CD8-positive, alpha-beta memory T cell (primary cell): Measurements from ENCODE around the gene CORO2B. TPM values are rescaled to one million over a fixed set of nuclear protein-coding genes. Genes with fewer than 3 reads are reported as not detected.
"Not testable (repeated sequence)": the region's sequence is repeated elsewhere in the genome, so short reads cannot be mapped to it uniquely, and the experiment has no call there.

Experiments
- CTCF ChIA-PET: fragments of 350-600 bp; sonication (Branson Sonifier 250); formaldehyde crosslinking; loops from one replicate; lab custom pipeline; 2021; ENCODE audit warnings: antibody characterized with exemption; lab: Charles Lee
- POLR2A ChIA-PET: fragments of 350-600 bp; sonication (Branson Sonifier 250); formaldehyde crosslinking; loops from one replicate; lab custom pipeline; 2021; ENCODE audit warnings: antibody characterized with exemption; lab: Charles Lee
- DNase-seq, 5 donors: peaks; one replicate each; pipeline versions ENCODE4 v3.0.0 to v3.0.0-alpha.2; 2020 to 2022; ENCODE audit warnings: mixed read lengths in 1 of 5
- H3K27ac ChIP-seq: one replicate; pipeline ENCODE4 v1.7.0; 2013; ENCODE audit warnings: low read depth, mild to moderate bottlenecking, low read length, moderate library complexity
- H3K27me3 ChIP-seq: 2 replicates; pipeline ENCODE4 v1.7.0; 2013; ENCODE audit warnings: low read length, mild to moderate bottlenecking; ENCODE audit not compliant: insufficient read depth, poor library complexity, severe bottlenecking
- H3K36me3 ChIP-seq: 2 replicates; pipeline ENCODE4 v1.7.0; 2013; ENCODE audit warnings: mild to moderate bottlenecking, low read length, moderate library complexity; ENCODE audit not compliant: insufficient read depth
- H3K4me1 ChIP-seq: 2 replicates; pipeline ENCODE4 v1.7.0; 2013; ENCODE audit warnings: mild to moderate bottlenecking, low read length, moderate library complexity; ENCODE audit not compliant: insufficient read depth
- H3K4me3 ChIP-seq: 2 replicates; pipeline ENCODE4 v1.7.0; 2013; ENCODE audit warnings: mild to moderate bottlenecking, low read length
- H3K9me3 ChIP-seq: 2 replicates; pipeline ENCODE4 v1.7.0; 2013; ENCODE audit warnings: mild to moderate bottlenecking, low read length
- H3K27ac Mint-ChIP-seq, 8 donors: one replicate each; pipeline ENCODE4 v1.8.0; 2020 to 2021; ENCODE audit warnings: mixed read lengths in 8 of 8, mild to moderate bottlenecking in 6 of 8, inconsistent platforms in 3 of 8, moderate library complexity in 3 of 8
- H3K27me3 Mint-ChIP-seq, 2 donors: one replicate each; pipeline ENCODE4 v1.8.0; 2020 to 2021; ENCODE audit warnings: mixed read lengths in 2 of 2, mild to moderate bottlenecking in 1 of 2, moderate library complexity in 1 of 2
- H3K36me3 Mint-ChIP-seq, 3 donors: one replicate each; pipeline ENCODE4 v1.8.0; 2020 to 2021; ENCODE audit warnings: mixed read lengths in 3 of 3, inconsistent platforms in 1 of 3, mild to moderate bottlenecking in 1 of 3
- H3K4me1 Mint-ChIP-seq, 3 donors: one replicate each; pipeline ENCODE4 v1.8.0; 2020 to 2021; ENCODE audit warnings: mixed read lengths in 3 of 3, inconsistent platforms in 1 of 3, mild to moderate bottlenecking in 1 of 3
- H3K4me3 Mint-ChIP-seq, 7 donors: one replicate each; pipeline ENCODE4 v1.8.0; 2020 to 2021; ENCODE audit warnings: mixed read lengths in 7 of 7, mild to moderate bottlenecking in 6 of 7, moderate library complexity in 4 of 7, inconsistent platforms in 2 of 7
- H3K9me3 Mint-ChIP-seq, 5 donors: one replicate each; pipeline ENCODE4 v1.8.0; 2020 to 2022; ENCODE audit warnings: mixed read lengths in 5 of 5, mild to moderate bottlenecking in 3 of 5, moderate library complexity in 2 of 5, inconsistent platforms in 1 of 5
- polyA plus RNA-seq: library from polyadenylated mRNA; unstranded; fragments of 300-500 nt; fragmentation: Illumina TruSeq; gene quantifications from one replicate; pipeline ENCODE4 v1.2.3, GENCODE V29; 2021
- total RNA-seq, 2 experiments: library from RNA; stranded (reverse); gene quantifications; one replicate each; pipeline ENCODE4 v1.2.3, GENCODE V29; 2021

CORO2B gene
- total and polyA plus RNA-seq, 3 experiments from 2014 or later = not detected

DNA sequence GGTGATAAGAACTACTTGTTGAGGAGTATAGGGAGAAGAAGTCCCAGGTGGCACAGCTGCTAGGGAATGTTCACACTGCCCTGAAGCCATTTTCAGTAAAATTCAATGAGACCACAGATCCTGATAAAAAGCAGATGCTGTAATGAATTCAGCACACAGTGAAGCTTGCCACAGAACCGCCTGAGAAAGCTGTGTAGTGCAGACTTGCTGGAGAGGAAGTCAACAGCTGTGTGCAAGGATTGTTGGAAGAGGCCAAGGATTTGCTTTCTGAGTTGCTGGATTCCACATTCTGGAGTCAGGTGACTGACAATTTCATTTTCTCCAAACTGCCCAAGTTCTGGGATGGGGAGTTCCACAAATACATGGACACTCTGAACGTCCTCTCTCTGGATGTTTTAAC lies 171.0 kb downstream of the CORO2B start:
- H3K9me3 Mint-ChIP-seq = no peaks in the 10 kb centered on the region
- no peak for DNase-seq
- H3K4me1 Mint-ChIP-seq = peaks cover 2 to 6% (median 6%) of the 10 kb centered on the region in 3 donors
- Histone ChIP-seq H3K27ac (no peak overlapping the region), H3K4me1 (no peaks in the 10 kb centered on the region), H3K4me3 (no peak overlapping the region), H3K36me3 (no peaks in the 10 kb centered on the region), H3K9me3 (no peaks in the 10 kb centered on the region), H3K27me3 (no peaks in the 10 kb centered on the region)
- ChIA-PET CTCF (no interaction called here), POLR2A (no interaction called here)
- H3K4me3 Mint-ChIP-seq = no peak overlapping the region
- H3K27me3 Mint-ChIP-seq = peaks cover 2 to 8% of the 10 kb centered on the region in 2 donors
- H3K36me3 Mint-ChIP-seq = peaks cover 0 to 1% (median 0%) of the 10 kb centered on the region in 3 donors
- no peak overlapping the region for H3K27ac Mint-ChIP-seq

- CTCF ChIA-PET = no interaction called here
- Histone ChIP-seq H3K36me3 (no peaks in the 10 kb centered on the region), H3K4me1 (no peaks in the 10 kb centered on the region), H3K9me3 (no peaks in the 10 kb centered on the region), H3K27me3 (no peaks in the 10 kb centered on the region), H3K4me3 (no peak overlapping the region), H3K27ac (no peak overlapping the region)
- no peaks in the 10 kb centered on the region for H3K9me3 Mint-ChIP-seq
- POLR2A ChIA-PET = no interaction called here
- peaks cover 4 to 9% (median 9%) of the 10 kb centered on the region in 3 donors for H3K4me1 Mint-ChIP-seq
- H3K27me3 Mint-ChIP-seq = peaks cover 2 to 21% of the 10 kb centered on the region in 2 donors
- peak overlapping the region in 1 of 8 donors; percentile 83 for H3K27ac Mint-ChIP-seq
- H3K36me3 Mint-ChIP-seq = peaks cover 0 to 6% (median 1%) of the 10 kb centered on the region in 3 donors
- DNase-seq = no peak
- H3K4me3 Mint-ChIP-seq = no peak overlapping the region
These were observed 172.8 kb downstream of the CORO2B start for GRCh38 chr15:68751622-68752021.

- peaks cover 8 to 39% of the 10 kb centered on the region in 2 donors for H3K27me3 Mint-ChIP-seq
- Histone ChIP-seq H3K36me3 (no peaks in the 10 kb centered on the region), H3K27me3 (no peaks in the 10 kb centered on the region), H3K27ac (no peak overlapping the region), H3K9me3 (no peaks in the 10 kb centered on the region), H3K4me3 (no peak overlapping the region), H3K4me1 (no peaks in the 10 kb centered on the region)
- DNase-seq = no peak
- peaks cover 0 to 6% (median 1%) of the 10 kb centered on the region in 3 donors for H3K36me3 Mint-ChIP-seq
- peaks cover 4 to 9% (median 9%) of the 10 kb centered on the region in 3 donors for H3K4me1 Mint-ChIP-seq
- ChIA-PET CTCF (no interaction called here), POLR2A (no interaction called here)
- H3K9me3 Mint-ChIP-seq = no peaks in the 10 kb centered on the region
- H3K4me3 Mint-ChIP-seq = no peak overlapping the region
- no peak overlapping the region for H3K27ac Mint-ChIP-seq
These were observed 176.9 kb downstream of the CORO2B start for GRCh38 chr15:68755731-68756130.

- DNase-seq, H3K9me3 ChIP-seq, POLR2A ChIA-PET, H3K9me3 Mint-ChIP-seq, H3K27ac Mint-ChIP-seq, H3K36me3 Mint-ChIP-seq, CTCF ChIA-PET, H3K4me1 Mint-ChIP-seq, H3K36me3 ChIP-seq, H3K4me3 ChIP-seq, H3K27me3 ChIP-seq, H3K4me3 Mint-ChIP-seq, H3K27ac ChIP-seq, H3K4me1 ChIP-seq: not testable (repeated sequence)
- H3K27me3 Mint-ChIP-seq = peaks cover 19 to 41% of the 10 kb centered on the region in 2 donors
These were observed 181.3 kb downstream of the CORO2B start for GRCh38 chr15:68759982-68760579.

DNA sequence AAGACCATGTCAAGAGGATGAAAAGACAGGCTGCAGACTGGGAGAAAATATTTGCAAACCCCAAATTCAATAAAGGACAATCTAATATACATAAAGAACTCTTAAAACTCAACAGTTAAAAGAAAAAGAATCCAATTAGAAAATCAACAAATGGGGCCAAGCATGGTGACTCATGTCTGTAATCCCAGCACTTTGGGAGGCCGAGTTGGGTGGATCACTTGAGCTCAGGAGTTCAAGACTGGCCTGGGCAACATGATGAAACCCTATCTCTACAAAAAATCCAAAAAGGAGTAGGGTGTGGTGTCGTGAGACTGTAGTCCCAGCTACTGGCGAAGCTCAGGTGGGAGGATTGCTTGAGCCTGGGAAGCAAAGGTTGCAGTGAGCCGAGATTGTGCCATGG lies 184.3 kb downstream of the CORO2B start:
- Histone ChIP-seq H3K4me1 (no peaks in the 10 kb centered on the region), H3K27ac (no peak overlapping the region), H3K4me3 (no peak overlapping the region), H3K36me3 (no peaks in the 10 kb centered on the region), H3K9me3 (no peaks in the 10 kb centered on the region), H3K27me3 (no peaks in the 10 kb centered on the region)
- DNase-seq = no peak
- Mint-ChIP-seq H3K36me3 (no peaks in the 10 kb centered on the region), H3K4me3 (no peak overlapping the region), H3K27me3 (peaks cover 19 to 37% of the 10 kb centered on the region in 2 donors), H3K27ac (no peak overlapping the region), H3K4me1 (no peaks in the 10 kb centered on the region), H3K9me3 (no peaks in the 10 kb centered on the region)
- ChIA-PET CTCF (no interaction called here), POLR2A (no interaction called here)

GRCh38 chr15:68764090-68764489 lies 185.3 kb downstream of the CORO2B start:
- H3K36me3 Mint-ChIP-seq = no peaks in the 10 kb centered on the region
- no peak overlapping the region for H3K27ac Mint-ChIP-seq
- POLR2A ChIA-PET = no interaction called here
- H3K4me1 ChIP-seq = no peaks in the 10 kb centered on the region
- no peak overlapping the region for H3K4me3 Mint-ChIP-seq
- no peak for DNase-seq
- H3K9me3 ChIP-seq = no peaks in the 10 kb centered on the region
- no peak overlapping the region for H3K27ac ChIP-seq
- no peaks in the 10 kb centered on the region for H3K4me1 Mint-ChIP-seq
- CTCF ChIA-PET = no interaction called here
- H3K4me3 ChIP-seq = no peak overlapping the region
- H3K27me3 ChIP-seq = no peaks in the 10 kb centered on the region
- peaks cover 16 to 36% of the 10 kb centered on the region in 2 donors for H3K27me3 Mint-ChIP-seq
- H3K36me3 ChIP-seq = no peaks in the 10 kb centered on the region
- H3K9me3 Mint-ChIP-seq = no peaks in the 10 kb centered on the region

GRCh38 chr15:68765602-68766368 lies 187.0 kb downstream of the CORO2B start:
- Mint-ChIP-seq H3K4me1 (no peaks in the 10 kb centered on the region), H3K9me3 (no peaks in the 10 kb centered on the region), H3K4me3 (no peak overlapping the region), H3K36me3 (no peaks in the 10 kb centered on the region), H3K27me3 (peaks cover 15 to 31% of the 10 kb centered on the region in 2 donors), H3K27ac (no peak overlapping the region)
- no peaks in the 10 kb centered on the region for H3K36me3 ChIP-seq
- no peak overlapping the region for H3K27ac ChIP-seq
- ChIA-PET CTCF (no interaction called here), POLR2A (no interaction called here)
- no peaks in the 10 kb centered on the region for H3K9me3 ChIP-seq
- no peaks in the 10 kb centered on the region for H3K27me3 ChIP-seq
- no peaks in the 10 kb centered on the region for H3K4me1 ChIP-seq
- no peak overlapping the region for H3K4me3 ChIP-seq
- DNase-seq = no peak

DNA sequence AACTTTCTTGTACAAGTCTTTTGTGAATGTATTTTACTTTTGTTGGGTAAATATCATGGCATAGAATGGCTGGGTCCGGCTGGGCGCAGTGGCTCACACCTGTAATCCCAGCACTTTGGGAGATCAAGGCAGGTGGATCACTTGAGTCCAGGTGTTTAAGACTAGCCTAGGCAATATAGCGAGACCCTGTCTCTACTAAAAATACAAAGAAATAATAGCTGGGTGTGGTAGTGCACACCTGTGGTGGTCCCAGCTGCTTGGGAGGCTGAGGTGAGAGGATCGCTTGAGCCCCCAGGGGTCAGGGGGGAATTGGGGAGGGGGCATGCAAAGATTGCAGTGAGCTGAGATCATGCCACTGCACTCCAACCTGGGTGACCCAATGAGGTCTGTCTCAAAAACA lies 189.0 kb downstream of the CORO2B start:
- Histone ChIP-seq H3K9me3 (no peaks in the 10 kb centered on the region), H3K4me1 (no peaks in the 10 kb centered on the region), H3K4me3 (no peak overlapping the region), H3K27me3 (no peaks in the 10 kb centered on the region), H3K36me3 (no peaks in the 10 kb centered on the region), H3K27ac (no peak overlapping the region)
- peaks cover 9 to 18% of the 10 kb centered on the region in 2 donors for H3K27me3 Mint-ChIP-seq
- peaks cover 0 to 3% (median 0%) of the 10 kb centered on the region in 3 donors for H3K36me3 Mint-ChIP-seq
- ChIA-PET CTCF (no interaction called here), POLR2A (no interaction called here)
- H3K9me3 Mint-ChIP-seq = no peaks in the 10 kb centered on the region
- DNase-seq = no peak
- no peak overlapping the region for H3K4me3 Mint-ChIP-seq
- H3K4me1 Mint-ChIP-seq = no peaks in the 10 kb centered on the region
- no peak overlapping the region for H3K27ac Mint-ChIP-seq
